CD4-positive, CD25-positive, alpha-beta regulatory T cell (primary cell): Measurements from ENCODE around the gene PEA15. TPM values are rescaled to one million over a fixed set of nuclear protein-coding genes. Genes with fewer than 3 reads are reported as not detected.

ENCODE experiments used
- ATAC-seq, 2 donors: fragments of 150-1000 bp; cut with Tn5 transposase; one replicate each; pipeline ENCODE4 v1.10.0; 2021; ENCODE audit warnings: low read depth in 2 of 2, moderate number of reproducible peaks in 2 of 2, moderate library complexity in 1 of 2
- DNase-seq, 3 donors: peaks; one replicate each; pipeline versions ENCODE4 v3.0.0 to v3.0.0-alpha.2; 2012 to 2022; ENCODE audit warnings: mixed read lengths in 1 of 3
- H3K27ac ChIP-seq: one replicate; pipeline ENCODE4 v1.7.0; 2013; ENCODE audit warnings: mild to moderate bottlenecking, low read length; ENCODE audit not compliant: insufficient read depth, poor library complexity, severe bottlenecking
- H3K27me3 ChIP-seq: one replicate; pipeline ENCODE4 v1.7.0; 2013; ENCODE audit warnings: low read length; ENCODE audit not compliant: control insufficient read depth, insufficient read depth
- H3K36me3 ChIP-seq: one replicate; pipeline ENCODE4 v1.7.0; 2013; ENCODE audit warnings: mild to moderate bottlenecking, low read length, moderate library complexity; ENCODE audit not compliant: control insufficient read depth, insufficient read depth
- H3K4me1 ChIP-seq: 2 replicates; pipeline ENCODE4 v1.7.0; 2013; ENCODE audit warnings: mild to moderate bottlenecking, low read length; ENCODE audit not compliant: insufficient read depth, control insufficient read depth, poor library complexity, severe bottlenecking
- H3K4me3 ChIP-seq: one replicate; pipeline ENCODE4 v1.7.0; 2013; ENCODE audit warnings: low read depth, mild to moderate bottlenecking, low read length, moderate library complexity
- H3K9me3 ChIP-seq, 2 experiments: 1 replicate in 1 of 2; 2 replicates in 1 of 2; pipeline ENCODE4 v1.7.0; 2013; ENCODE audit warnings: low read length in 2 of 2, mild to moderate bottlenecking in 1 of 2, moderate library complexity in 1 of 2; ENCODE audit not compliant: control insufficient read depth in 2 of 2
- H3K27ac Mint-ChIP-seq, 3 donors: one replicate each; pipeline ENCODE4 v1.8.0; 2020 to 2022; ENCODE audit warnings: mild to moderate bottlenecking in 3 of 3, mixed read lengths in 3 of 3, moderate library complexity in 2 of 3
- H3K27me3 Mint-ChIP-seq: one replicate; pipeline ENCODE4 v1.8.0; 2022; ENCODE audit warnings: mild to moderate bottlenecking, mixed read lengths
- H3K36me3 Mint-ChIP-seq: one replicate; pipeline ENCODE4 v1.8.0; 2020; ENCODE audit warnings: mixed read lengths
- H3K4me1 Mint-ChIP-seq, 4 donors: one replicate each; pipeline ENCODE4 v1.8.0; 2020 to 2022; ENCODE audit warnings: mixed read lengths in 4 of 4, mild to moderate bottlenecking in 1 of 4
- H3K4me3 Mint-ChIP-seq, 4 donors: one replicate each; pipeline ENCODE4 v1.8.0; 2020 to 2022; ENCODE audit warnings: mild to moderate bottlenecking in 4 of 4, mixed read lengths in 4 of 4, moderate library complexity in 3 of 4
- H3K9me3 Mint-ChIP-seq, 7 donors: one replicate each; pipeline ENCODE4 v1.8.0; 2020 to 2022; ENCODE audit warnings: mixed read lengths in 7 of 7, mild to moderate bottlenecking in 3 of 7, moderate library complexity in 2 of 7
- polyA plus RNA-seq, 4 donors: library from polyadenylated mRNA; unstranded; fragments of 300-500 nt; fragmentation: Illumina TruSeq; gene quantifications; one replicate each; pipeline ENCODE4 v1.2.3, GENCODE V29; 2021
- total RNA-seq: library from RNA; stranded (reverse); gene quantifications from one replicate; pipeline ENCODE4 v1.2.3, GENCODE V29; 2022

The PEA15 gene
- total and polyA plus RNA-seq, 5 donors from 2014 or later, result 7.5 to 21.5 (median 8.7) TPM

DNA sequence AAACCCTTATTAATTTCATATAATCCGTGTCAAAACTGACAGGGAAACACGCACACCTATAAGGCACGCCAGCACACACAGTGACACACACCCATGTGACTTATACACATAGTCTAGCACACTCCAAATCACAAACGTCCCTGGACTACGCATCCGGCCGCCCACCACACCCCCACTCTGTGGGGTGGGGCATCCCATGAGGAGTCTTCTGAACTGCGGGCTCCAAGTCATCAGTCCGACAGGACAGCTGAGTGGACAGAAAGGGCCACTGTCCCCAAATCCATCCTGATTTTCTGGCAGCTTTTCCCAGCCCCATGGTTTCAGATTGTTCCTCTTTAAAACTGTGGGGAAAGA lies 829 bp downstream of the PEA15 start:
- Mint-ChIP-seq H3K4me1 (peaks cover 0 to 59% (median 35%) of the 10 kb centered on the region in 4 donors), H3K27ac (peak overlapping the region; percentile 92 to 95 (median 93)), H3K9me3 (no peaks in the 10 kb centered on the region), H3K36me3 (peaks cover 3% of the 10 kb centered on the region), H3K27me3 (no peaks in the 10 kb centered on the region), H3K4me3 (peak overlapping the region; percentile 88 to 98 (median 94))
- H3K4me3 ChIP-seq, result peak overlapping the region; percentile 75
- H3K36me3 ChIP-seq, result no peaks in the 10 kb centered on the region
- peak; percentile 71 to 75 for ATAC-seq
- H3K9me3 ChIP-seq, result no peaks in the 10 kb centered on the region
- peak overlapping the region; percentile 73 for H3K27ac ChIP-seq
- no peaks in the 10 kb centered on the region for H3K27me3 ChIP-seq
- H3K4me1 ChIP-seq, result peaks cover 14% of the 10 kb centered on the region
- DNase-seq, result peak; percentile 42 to 66 (median 48)

DNA sequence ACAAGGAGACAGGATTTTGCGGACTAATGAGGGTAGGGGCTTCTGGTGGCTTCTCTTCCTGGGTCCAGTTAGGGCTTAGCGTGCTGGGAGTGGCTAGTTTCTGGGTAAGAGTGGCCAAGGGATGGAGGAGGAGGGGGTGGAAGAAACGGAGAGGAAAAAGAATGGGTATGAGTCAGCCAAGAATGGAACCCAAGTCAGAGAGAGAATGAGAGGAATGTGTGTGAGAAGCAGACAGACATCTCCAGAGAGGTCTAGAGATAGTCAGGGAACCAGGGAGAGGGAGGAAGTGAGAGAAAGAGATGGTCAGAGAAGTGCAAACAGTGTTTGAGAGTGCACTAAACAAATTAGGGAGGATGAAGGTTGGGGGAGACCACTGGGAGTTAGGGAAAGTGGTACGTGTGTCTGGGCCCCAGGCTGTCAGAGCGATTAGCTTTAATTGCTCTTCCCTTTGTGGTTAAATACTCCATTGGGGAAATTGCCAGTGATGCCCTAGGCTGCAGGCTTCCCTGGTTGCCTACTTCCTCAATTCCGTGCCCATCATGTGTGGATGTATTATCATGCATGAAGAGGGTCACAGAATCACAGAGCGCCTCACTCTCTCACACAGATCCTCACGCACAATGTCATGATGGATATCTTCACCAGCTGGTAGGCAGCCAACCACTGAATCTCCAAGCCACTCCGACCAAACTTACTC lies 1.4 kb downstream of the PEA15 start:
- H3K4me3 ChIP-seq, result peak overlapping the region; percentile 75
- DNase-seq (no peak), ATAC-seq (no peak)

DNA sequence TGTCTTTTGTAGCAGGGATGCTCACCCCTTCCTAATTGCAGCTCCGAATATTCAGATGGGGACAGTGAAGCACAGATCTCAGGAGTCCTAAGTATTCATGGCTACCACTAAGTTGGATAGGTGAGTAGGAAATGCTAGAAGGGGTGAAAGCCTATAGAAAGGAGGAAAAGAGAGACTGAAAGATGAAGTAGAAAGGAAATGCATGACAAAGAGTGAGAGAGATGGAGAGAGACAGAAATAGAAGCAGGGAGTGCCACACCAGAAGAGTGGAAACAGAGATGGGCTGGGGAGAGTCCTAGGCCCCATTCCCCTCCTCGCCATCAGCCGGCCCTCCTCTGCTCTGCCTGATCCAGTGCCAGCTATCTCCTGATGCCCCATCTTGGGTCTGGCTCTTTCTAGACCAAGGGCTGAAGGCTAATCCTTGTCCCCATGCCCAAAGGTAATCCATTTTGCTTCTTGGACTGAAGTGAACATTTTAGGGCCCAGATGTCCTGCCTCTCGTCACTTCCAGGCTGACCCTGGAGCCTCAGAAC lies 2.0 kb downstream of the PEA15 start:
- H3K27me3 ChIP-seq, result no peaks in the 10 kb centered on the region
- Mint-ChIP-seq H3K27me3 (no peaks in the 10 kb centered on the region), H3K27ac (peak overlapping the region; percentile 92 to 95 (median 93)), H3K4me1 (peaks cover 0 to 59% (median 36%) of the 10 kb centered on the region in 4 donors), H3K9me3 (no peaks in the 10 kb centered on the region), H3K4me3 (peak overlapping the region; percentile 24 to 95 (median 91)), H3K36me3 (peaks cover 8% of the 10 kb centered on the region)
- no peak overlapping the region for H3K27ac ChIP-seq
- H3K4me3 ChIP-seq, result no peak overlapping the region
- ATAC-seq (no peak), DNase-seq (no peak)
- peaks cover 14% of the 10 kb centered on the region for H3K4me1 ChIP-seq
- no peaks in the 10 kb centered on the region for H3K9me3 ChIP-seq
- peaks cover 9% of the 10 kb centered on the region for H3K36me3 ChIP-seq

More for the DNA sequence above, 1.4 kb downstream of the PEA15 start:
- Mint-ChIP-seq H3K27ac (peak overlapping the region; percentile 92 to 95 (median 93)), H3K4me1 (peaks cover 0 to 59% (median 35%) of the 10 kb centered on the region in 4 donors), H3K9me3 (no peaks in the 10 kb centered on the region), H3K27me3 (no peaks in the 10 kb centered on the region), H3K4me3 (peak overlapping the region; percentile 88 to 98 (median 94)), H3K36me3 (peaks cover 3% of the 10 kb centered on the region)
- H3K9me3 ChIP-seq, result no peaks in the 10 kb centered on the region
- peak overlapping the region; percentile 73 for H3K27ac ChIP-seq
- H3K4me1 ChIP-seq, result peaks cover 14% of the 10 kb centered on the region
- peaks cover 5% of the 10 kb centered on the region for H3K36me3 ChIP-seq
- no peaks in the 10 kb centered on the region for H3K27me3 ChIP-seq

DNA sequence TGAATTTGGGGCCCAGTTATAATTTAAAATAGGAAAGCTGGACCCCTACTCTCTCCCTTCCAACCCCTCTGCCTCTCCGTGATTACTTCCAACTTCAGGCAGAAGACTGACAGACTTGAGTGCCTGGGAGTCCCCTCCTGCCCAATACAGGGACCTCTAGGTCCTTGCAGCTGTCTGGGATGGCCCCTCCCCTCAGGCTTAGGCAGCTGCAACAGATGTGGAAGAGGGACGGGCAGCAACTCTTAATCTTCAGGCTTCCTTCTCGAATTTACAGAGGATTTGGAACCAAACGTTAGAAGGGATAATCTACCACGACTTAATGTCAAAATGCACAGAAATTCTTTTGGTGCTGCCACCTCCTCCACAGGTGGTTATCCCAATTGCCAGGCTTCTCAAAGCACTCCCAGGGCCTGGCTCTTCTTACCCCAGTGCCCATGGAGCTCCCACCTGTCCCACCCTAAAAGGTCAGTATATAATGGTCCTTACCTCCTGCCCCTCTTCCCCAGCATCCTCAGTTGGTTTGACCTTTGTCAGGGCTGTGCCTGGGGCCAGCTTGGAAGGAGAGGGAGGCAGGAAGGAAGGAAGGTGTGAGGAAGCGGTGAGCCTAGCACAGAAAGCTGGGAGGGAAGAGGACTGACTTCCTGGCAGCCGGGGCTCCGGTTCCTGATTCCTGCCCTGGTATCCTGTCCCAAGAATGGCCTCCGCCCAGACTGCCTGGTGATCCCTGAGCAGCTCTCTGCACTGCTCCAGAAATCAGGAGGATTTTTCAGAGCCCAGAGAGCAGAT lies 2.8 kb downstream of the PEA15 start:
- peaks cover 14% of the 10 kb centered on the region for H3K4me1 ChIP-seq
- DNase-seq, result no peak
- peaks cover 17% of the 10 kb centered on the region for H3K36me3 ChIP-seq
- Mint-ChIP-seq H3K4me1 (peaks cover 0 to 59% (median 37%) of the 10 kb centered on the region in 4 donors), H3K36me3 (peaks cover 13% of the 10 kb centered on the region), H3K4me3 (peak overlapping the region; percentile 43 to 95 (median 62)), H3K27me3 (no peaks in the 10 kb centered on the region), H3K27ac (peak overlapping the region in 2 of 3 donors; percentile 78 to 95), H3K9me3 (no peaks in the 10 kb centered on the region)
- no peak overlapping the region for H3K27ac ChIP-seq
- H3K27me3 ChIP-seq, result no peaks in the 10 kb centered on the region
- no peak overlapping the region for H3K4me3 ChIP-seq
- ATAC-seq, result no peak
- H3K9me3 ChIP-seq, result no peaks in the 10 kb centered on the region

DNA sequence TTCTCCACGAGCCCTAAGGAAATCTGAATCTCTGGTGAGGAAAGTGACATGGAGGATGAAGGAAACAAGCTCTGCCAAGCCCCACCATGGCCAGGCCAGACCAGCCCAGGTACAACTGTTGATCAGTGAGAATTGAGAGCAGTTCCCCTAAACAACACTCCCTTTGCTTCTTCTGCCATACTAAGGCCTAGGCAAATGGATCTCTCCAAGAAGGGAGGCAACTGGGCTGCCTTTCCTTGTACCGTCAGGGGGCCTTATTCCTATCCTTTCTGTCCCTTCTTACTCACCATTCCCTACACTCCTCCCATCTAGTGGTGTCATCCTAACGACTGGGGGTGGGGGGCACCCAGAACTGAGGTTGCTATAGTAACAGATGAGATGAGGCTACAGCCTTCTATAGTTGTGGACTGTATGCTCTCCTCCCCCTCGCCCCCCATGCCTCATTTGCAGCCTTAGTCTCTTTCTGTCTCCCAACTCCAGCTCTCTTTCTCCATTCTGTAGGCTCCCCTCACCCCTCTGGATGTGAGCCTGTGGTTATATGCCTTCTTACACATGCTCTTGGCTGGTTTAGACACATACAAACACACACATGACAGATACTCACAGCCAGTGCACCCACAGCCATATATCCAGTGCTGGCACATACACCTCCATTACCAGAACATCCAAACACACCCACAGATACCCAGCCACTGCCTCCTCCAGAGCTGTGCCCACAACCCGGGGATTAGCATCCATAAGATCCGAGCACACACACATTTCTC lies 3.6 kb downstream of the PEA15 start:
- Mint-ChIP-seq H3K4me3 (peak overlapping the region in 2 of 4 donors; percentile 26 to 62), H3K27me3 (no peaks in the 10 kb centered on the region), H3K36me3 (peaks cover 17% of the 10 kb centered on the region), H3K27ac (peak overlapping the region; percentile 62 to 85 (median 79)), H3K9me3 (no peaks in the 10 kb centered on the region), H3K4me1 (peaks cover 0 to 59% (median 37%) of the 10 kb centered on the region in 4 donors)
- Histone ChIP-seq H3K4me3 (no peak overlapping the region), H3K4me1 (peaks cover 14% of the 10 kb centered on the region), H3K27ac (no peak overlapping the region), H3K9me3 (no peaks in the 10 kb centered on the region), H3K27me3 (no peaks in the 10 kb centered on the region), H3K36me3 (peaks cover 23% of the 10 kb centered on the region)
- no peak for DNase-seq
- no peak for ATAC-seq

DNA sequence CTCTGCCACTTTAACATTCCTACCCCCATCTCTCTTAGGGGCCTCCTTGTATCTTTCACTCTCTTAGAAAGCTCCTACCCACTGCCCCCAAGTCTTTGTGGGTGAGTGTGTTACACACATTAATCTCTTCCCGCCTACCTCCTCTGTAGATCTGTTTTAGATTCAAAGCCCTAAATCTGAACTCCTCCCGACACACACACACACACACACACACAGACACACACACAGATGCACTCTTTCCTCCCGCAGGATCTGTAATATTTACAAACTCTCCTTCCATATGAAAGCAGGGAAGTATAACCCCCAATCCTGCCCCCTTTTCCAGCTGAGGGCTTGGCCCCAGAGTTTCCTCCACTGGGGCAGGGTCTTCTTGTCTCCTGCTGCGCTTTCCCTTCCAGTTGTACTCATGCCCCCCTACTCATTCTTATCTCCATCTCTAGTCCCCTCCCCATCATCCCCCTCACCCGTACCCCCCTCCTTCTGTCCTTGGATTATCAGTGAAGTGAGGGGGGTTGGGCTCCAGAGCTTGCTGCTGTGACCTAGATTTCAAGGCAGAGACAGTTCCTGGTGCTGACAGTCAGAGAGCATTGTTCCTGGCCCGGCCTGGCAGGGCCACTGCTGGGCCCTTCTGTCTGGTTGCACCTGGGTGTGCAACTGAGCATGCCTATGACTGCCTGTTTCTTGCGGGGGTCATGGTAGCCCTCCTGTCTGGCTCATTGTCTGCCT lies 4.3 kb downstream of the PEA15 start:
- Histone ChIP-seq H3K27ac (no peak overlapping the region), H3K4me3 (no peak overlapping the region), H3K36me3 (peaks cover 30% of the 10 kb centered on the region), H3K4me1 (peaks cover 14% of the 10 kb centered on the region), H3K27me3 (no peaks in the 10 kb centered on the region), H3K9me3 (no peaks in the 10 kb centered on the region)
- DNase-seq (no peak), ATAC-seq (no peak)
- Mint-ChIP-seq H3K27ac (peak overlapping the region; percentile 62 to 85 (median 79)), H3K36me3 (peaks cover 17% of the 10 kb centered on the region), H3K4me3 (peak overlapping the region in 2 of 4 donors; percentile 28 to 62), H3K4me1 (peaks cover 0 to 53% (median 30%) of the 10 kb centered on the region in 4 donors), H3K27me3 (no peaks in the 10 kb centered on the region), H3K9me3 (no peaks in the 10 kb centered on the region)

DNA sequence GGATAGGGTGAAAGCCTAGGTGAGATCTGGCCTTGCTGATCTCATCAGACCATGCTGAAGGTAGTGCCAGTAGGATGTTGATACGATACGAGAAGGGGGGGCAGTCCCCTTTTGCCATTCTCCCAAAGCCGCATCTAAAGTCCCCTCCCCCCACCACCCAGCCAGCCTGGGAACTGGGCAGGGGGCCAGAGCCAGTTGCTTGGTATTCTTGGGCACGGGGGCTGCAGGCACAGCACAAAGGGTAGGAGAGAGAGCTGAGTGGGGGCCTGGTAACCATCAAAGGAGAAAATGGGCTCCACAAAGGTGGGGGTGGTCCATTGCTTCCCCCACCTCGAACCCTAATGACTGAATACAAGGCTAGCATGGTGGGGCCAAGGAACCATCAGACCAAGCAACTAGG lies 5.4 kb downstream of the PEA15 start:
- DNase-seq, result no peak
- Histone ChIP-seq H3K4me1 (peaks cover 8% of the 10 kb centered on the region), H3K4me3 (no peak overlapping the region), H3K27ac (no peak overlapping the region), H3K36me3 (peaks cover 40% of the 10 kb centered on the region), H3K9me3 (no peaks in the 10 kb centered on the region), H3K27me3 (no peaks in the 10 kb centered on the region)
- Mint-ChIP-seq H3K27me3 (no peaks in the 10 kb centered on the region), H3K27ac (peak overlapping the region in 2 of 3 donors; percentile 39 to 62), H3K4me1 (peaks cover 0 to 48% (median 27%) of the 10 kb centered on the region in 4 donors), H3K36me3 (peaks cover 26% of the 10 kb centered on the region), H3K4me3 (no peak overlapping the region), H3K9me3 (no peaks in the 10 kb centered on the region)
- ATAC-seq, result no peak
